K562 (cell line): ENCODE data around the gene HAL. TPM values are rescaled to one million over a fixed set of nuclear protein-coding genes. Genes with fewer than 3 reads are reported as not detected.

ENCODE experiments used
- ARID2 ChIP-seq: fragments of 450-650 bp; IDR thresholded peaks from 2 replicates; pipeline ENCODE4 v1.6.1; 2017; ENCODE audit warnings: antibody characterized with exemption, mild to moderate bottlenecking
- CAMTA2 ChIP-seq: fragments of 250-450 bp; sonication (Bioruptor Pico); conservative IDR thresholded peaks from 2 replicates; pipeline ENCODE4 v1.5.1; 2022
- ELF2 ChIP-seq: fragments of 250-450 bp; sonication (Bioruptor Pico); IDR thresholded peaks from 2 replicates; pipeline ENCODE4 v1.5.0; 2021; ENCODE audit warnings: mild to moderate bottlenecking
- HMGN3 ChIP-seq: IDR thresholded peaks from 2 replicates; pipeline ENCODE4 v1.6.1; 2011; ENCODE audit warnings: borderline replicate concordance, low read depth, mild to moderate bottlenecking, mixed read lengths, low read length; ENCODE audit not compliant: insufficient read length; ENCODE audit errors: extremely low read depth
- MCM5 ChIP-seq: fragments of 450-650 bp; IDR thresholded peaks from 2 replicates; pipeline ENCODE4 v1.6.1; 2016; ENCODE audit warnings: low read depth
- MECOM ChIP-seq: fragments of 250-450 bp; sonication (Bioruptor Pico); IDR thresholded peaks from 2 replicates; pipeline ENCODE4 v1.8.0; 2022; ENCODE audit warnings: inconsistent platforms
- ZBTB17 ChIP-seq: fragments of 450-650 bp; formaldehyde crosslinking; IDR thresholded peaks from 2 replicates; pipeline ENCODE4 v1.4.0; 2020; ENCODE audit warnings: mild to moderate bottlenecking
- ZBTB8A ChIP-seq: fragments of 450-650 bp; IDR thresholded peaks from 2 replicates; pipeline ENCODE4 v1.6.1; 2018; ENCODE audit warnings: mild to moderate bottlenecking, moderate library complexity; ENCODE audit not compliant: partially characterized antibody
- ZEB2 ChIP-seq: fragments of 450-650 bp; IDR thresholded peaks from 2 replicates; pipeline ENCODE4 v1.6.1; 2016
- polyA plus RNA-seq, 8 experiments: library from polyadenylated mRNA; depleted of rRNA in 4 of 8; stranded (reverse) in 5 of 8; unstranded in 3 of 8; fragments of >200 nt; fragmentation: Nextera tagmentation in 2 of 8; fragmentation: Illumina TruSeq in 1 of 8; extraction: Ambion mirVana in 2 of 8; extraction: Trizol in 1 of 8; gene quantifications; 2 replicates each; pipeline versions ENCODE4 v1.2.1 to v1.2.3, GENCODE V29; 2011 to 2014; ENCODE audit warnings: inconsistent platforms in 1 of 8, missing spikeins in 1 of 8
- total RNA-seq, 7 experiments: library from RNA; depleted of rRNA in 6 of 7; stranded (reverse); fragments of >200 nt in 6 of 7; fragmentation: Illumina TruSeq in 2 of 7; extraction: Trizol in 2 of 7; gene quantifications; 2 replicates each; pipeline versions ENCODE4 v1.2.1 to v1.2.3, GENCODE V29; 2011 to 2021; ENCODE audit warnings: low replicate concordance in 1 of 7
- TF ChIP-seq, protein P1 (sequence below): fragments of 250-450 bp; sonication (Bioruptor Pico); IDR thresholded peaks from 2 replicates; pipeline ENCODE4 v1.9.0; 2021; ENCODE audit warnings: mild to moderate bottlenecking, inconsistent platforms
- TF ChIP-seq, protein P2 (sequence below), 2 experiments: fragments of 450-650 bp; IDR thresholded peaks; 2 replicates each; pipeline ENCODE4 v1.6.1; 2016
- TF ChIP-seq, protein P3 (sequence below): fragments of 450-650 bp; formaldehyde crosslinking; IDR thresholded peaks from 2 replicates; pipeline ENCODE4 v1.4.0; 2020; ENCODE audit warnings: mild to moderate bottlenecking, moderate library complexity
- TF ChIP-seq, protein P4 (sequence below): fragments of 450-650 bp; IDR thresholded peaks from 2 replicates; pipeline ENCODE4 v1.6.1; 2017; ENCODE audit warnings: antibody characterized with exemption
- TF ChIP-seq, protein P5 (sequence below): fragments of 250-450 bp; sonication (Bioruptor Pico); IDR thresholded peaks from 2 replicates; pipeline ENCODE4 v1.4.0; 2020

HAL gene
- total and polyA plus RNA-seq, 9 of the 15 experiments (the other 6 are each of a cell fraction or from before 2014, with no cell fraction given) = 0.03 to 0.36 (median 0.20) TPM; not detected in 4

DNA sequence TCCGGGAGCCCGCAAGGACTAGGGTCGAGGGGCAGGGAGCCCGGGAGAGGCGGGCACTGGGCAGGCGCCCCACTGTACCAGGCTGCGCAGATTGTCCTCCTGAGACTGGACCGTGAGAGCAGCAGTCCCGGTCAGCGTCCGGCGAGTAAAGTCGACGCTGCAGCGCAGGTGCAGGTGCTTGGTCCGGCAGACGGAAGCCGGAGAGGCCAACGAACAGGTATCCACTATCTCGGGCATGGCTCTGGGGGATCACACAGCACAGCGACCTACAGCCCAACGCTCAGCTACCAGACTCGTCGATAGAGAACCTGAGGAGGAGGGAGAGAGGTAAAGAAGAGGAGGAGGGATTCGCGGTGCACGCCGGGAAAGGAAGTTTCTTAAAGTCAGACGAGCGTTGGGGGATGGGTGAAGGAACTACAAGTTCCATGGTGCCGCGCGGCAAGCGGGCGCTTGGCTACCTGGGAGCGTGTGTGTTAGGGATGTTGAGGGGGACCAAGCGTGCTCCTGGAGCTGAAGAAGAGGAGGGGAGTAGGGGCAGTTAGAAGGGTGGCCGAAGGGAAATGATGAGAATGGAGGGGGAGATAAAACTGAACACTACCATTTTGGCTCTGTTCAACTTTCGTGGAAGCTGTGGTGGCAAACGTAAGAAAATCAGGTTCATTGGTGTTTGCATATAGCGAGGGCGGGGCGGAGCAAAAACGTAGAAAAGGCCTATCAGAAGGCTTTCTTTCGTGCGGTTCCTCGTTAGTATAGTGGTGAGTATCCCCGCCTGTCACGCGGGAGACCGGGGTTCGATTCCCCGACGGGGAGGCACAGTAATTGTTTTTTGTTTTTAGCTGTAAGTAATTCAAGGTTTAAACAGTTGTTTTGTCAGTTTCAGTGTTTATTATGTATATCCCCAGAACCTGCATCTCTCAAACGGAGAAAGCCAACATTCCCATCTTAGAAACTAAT is 39.4 kb upstream of the HAL start, which contains the start of gene LTA4H (continued):
- TF ChIP-seq, protein P1, sequence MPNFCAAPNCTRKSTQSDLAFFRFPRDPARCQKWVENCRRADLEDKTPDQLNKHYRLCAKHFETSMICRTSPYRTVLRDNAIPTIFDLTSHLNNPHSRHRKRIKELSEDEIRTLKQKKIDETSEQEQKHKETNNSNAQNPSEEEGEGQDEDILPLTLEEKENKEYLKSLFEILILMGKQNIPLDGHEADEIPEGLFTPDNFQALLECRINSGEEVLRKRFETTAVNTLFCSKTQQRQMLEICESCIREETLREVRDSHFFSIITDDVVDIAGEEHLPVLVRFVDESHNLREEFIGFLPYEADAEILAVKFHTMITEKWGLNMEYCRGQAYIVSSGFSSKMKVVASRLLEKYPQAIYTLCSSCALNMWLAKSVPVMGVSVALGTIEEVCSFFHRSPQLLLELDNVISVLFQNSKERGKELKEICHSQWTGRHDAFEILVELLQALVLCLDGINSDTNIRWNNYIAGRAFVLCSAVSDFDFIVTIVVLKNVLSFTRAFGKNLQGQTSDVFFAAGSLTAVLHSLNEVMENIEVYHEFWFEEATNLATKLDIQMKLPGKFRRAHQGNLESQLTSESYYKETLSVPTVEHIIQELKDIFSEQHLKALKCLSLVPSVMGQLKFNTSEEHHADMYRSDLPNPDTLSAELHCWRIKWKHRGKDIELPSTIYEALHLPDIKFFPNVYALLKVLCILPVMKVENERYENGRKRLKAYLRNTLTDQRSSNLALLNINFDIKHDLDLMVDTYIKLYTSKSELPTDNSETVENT (CRISPR knock-in tag) = no peak
- TF ChIP-seq HMGN3 (no peak), ELF2 (CRISPR knock-in tag) (no peak), CAMTA2 (CRISPR knock-in tag) (no peak), ZBTB8A (peak; percentile 78), MCM5 (no peak), MECOM (CRISPR knock-in tag) (no peak), ZEB2 (0 out of 2 replicates have a peak, but pooled peaks have one; percentile 47), ARID2 (no peak), ZBTB17 (CRISPR knock-in tag) (no peak)
- TF ChIP-seq, protein P2, sequence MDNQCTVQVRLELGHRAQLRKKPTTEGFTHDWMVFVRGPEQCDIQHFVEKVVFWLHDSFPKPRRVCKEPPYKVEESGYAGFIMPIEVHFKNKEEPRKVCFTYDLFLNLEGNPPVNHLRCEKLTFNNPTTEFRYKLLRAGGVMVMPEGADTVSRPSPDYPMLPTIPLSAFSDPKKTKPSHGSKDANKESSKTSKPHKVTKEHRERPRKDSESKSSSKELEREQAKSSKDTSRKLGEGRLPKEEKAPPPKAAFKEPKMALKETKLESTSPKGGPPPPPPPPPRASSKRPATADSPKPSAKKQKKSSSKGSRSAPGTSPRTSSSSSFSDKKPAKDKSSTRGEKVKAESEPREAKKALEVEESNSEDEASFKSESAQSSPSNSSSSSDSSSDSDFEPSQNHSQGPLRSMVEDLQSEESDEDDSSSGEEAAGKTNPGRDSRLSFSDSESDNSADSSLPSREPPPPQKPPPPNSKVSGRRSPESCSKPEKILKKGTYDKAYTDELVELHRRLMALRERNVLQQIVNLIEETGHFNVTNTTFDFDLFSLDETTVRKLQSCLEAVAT (IDR thresholded peaks at IDR 0.05) = peak in 1 of 2 experiments; percentile 77; a peak in 2 of 4 replicates
- TF ChIP-seq, protein P3, sequence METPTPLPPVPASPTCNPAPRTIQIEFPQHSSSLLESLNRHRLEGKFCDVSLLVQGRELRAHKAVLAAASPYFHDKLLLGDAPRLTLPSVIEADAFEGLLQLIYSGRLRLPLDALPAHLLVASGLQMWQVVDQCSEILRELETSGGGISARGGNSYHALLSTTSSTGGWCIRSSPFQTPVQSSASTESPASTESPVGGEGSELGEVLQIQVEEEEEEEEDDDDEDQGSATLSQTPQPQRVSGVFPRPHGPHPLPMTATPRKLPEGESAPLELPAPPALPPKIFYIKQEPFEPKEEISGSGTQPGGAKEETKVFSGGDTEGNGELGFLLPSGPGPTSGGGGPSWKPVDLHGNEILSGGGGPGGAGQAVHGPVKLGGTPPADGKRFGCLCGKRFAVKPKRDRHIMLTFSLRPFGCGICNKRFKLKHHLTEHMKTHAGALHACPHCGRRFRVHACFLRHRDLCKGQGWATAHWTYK (CRISPR knock-in tag) = no peak
- TF ChIP-seq, protein P4, sequence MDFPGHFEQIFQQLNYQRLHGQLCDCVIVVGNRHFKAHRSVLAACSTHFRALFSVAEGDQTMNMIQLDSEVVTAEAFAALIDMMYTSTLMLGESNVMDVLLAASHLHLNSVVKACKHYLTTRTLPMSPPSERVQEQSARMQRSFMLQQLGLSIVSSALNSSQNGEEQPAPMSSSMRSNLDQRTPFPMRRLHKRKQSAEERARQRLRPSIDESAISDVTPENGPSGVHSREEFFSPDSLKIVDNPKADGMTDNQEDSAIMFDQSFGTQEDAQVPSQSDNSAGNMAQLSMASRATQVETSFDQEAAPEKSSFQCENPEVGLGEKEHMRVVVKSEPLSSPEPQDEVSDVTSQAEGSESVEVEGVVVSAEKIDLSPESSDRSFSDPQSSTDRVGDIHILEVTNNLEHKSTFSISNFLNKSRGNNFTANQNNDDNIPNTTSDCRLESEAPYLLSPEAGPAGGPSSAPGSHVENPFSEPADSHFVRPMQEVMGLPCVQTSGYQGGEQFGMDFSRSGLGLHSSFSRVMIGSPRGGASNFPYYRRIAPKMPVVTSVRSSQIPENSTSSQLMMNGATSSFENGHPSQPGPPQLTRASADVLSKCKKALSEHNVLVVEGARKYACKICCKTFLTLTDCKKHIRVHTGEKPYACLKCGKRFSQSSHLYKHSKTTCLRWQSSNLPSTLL = peak; percentile 53; the same call in 1 of the 2 replicates
- TF ChIP-seq, protein P5, sequence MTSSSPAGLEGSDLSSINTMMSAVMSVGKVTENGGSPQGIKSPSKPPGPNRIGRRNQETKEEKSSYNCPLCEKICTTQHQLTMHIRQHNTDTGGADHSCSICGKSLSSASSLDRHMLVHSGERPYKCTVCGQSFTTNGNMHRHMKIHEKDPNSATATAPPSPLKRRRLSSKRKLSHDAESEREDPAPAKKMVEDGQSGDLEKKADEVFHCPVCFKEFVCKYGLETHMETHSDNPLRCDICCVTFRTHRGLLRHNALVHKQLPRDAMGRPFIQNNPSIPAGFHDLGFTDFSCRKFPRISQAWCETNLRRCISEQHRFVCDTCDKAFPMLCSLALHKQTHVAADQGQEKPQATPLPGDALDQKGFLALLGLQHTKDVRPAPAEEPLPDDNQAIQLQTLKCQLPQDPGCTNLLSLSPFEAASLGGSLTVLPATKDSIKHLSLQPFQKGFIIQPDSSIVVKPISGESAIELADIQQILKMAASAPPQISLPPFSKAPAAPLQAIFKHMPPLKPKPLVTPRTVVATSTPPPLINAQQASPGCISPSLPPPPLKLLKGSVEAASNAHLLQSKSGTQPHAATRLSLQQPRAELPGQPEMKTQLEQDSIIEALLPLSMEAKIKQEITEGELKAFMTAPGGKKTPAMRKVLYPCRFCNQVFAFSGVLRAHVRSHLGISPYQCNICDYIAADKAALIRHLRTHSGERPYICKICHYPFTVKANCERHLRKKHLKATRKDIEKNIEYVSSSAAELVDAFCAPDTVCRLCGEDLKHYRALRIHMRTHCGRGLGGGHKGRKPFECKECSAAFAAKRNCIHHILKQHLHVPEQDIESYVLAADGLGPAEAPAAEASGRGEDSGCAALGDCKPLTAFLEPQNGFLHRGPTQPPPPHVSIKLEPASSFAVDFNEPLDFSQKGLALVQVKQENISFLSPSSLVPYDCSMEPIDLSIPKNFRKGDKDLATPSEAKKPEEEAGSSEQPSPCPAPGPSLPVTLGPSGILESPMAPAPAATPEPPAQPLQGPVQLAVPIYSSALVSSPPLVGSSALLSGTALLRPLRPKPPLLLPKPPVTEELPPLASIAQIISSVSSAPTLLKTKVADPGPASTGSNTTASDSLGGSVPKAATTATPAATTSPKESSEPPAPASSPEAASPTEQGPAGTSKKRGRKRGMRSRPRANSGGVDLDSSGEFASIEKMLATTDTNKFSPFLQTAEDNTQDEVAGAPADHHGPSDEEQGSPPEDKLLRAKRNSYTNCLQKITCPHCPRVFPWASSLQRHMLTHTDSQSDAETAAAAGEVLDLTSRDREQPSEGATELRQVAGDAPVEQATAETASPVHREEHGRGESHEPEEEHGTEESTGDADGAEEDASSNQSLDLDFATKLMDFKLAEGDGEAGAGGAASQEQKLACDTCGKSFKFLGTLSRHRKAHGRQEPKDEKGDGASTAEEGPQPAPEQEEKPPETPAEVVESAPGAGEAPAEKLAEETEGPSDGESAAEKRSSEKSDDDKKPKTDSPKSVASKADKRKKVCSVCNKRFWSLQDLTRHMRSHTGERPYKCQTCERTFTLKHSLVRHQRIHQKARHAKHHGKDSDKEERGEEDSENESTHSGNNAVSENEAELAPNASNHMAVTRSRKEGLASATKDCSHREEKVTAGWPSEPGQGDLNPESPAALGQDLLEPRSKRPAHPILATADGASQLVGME = no peak
